ENCODE measurements around the gene SNX15. TPM values are rescaled to one million over a fixed set of nuclear protein-coding genes. Genes with fewer than 3 reads are reported as not detected.

The SNX15 gene
- total RNA-seq, 1 donor from 2014 or later, result 25.1 TPM

GRCh38 chr11:65087216-65087615, 60.0 kb downstream of the SNX15 start:
- no peak overlapping the region for H3K27ac ChIP-seq
- peaks cover 28 to 43% of the 10 kb centered on the region in 2 donors for H3K36me3 ChIP-seq
- no peaks in the 10 kb centered on the region for H3K9me3 ChIP-seq
- no peaks in the 10 kb centered on the region for H3K27me3 ChIP-seq
- peaks cover 10% of the 10 kb centered on the region in 2 donors for H3K4me1 ChIP-seq
- no peak for TF ChIP-seq CTCF (IDR thresholded peaks at IDR 0.05)
- no peak overlapping the region for H3K4me3 ChIP-seq
- intact Hi-C loops (cut with DNase I), result loop anchor here (10.0 kb wide), 1 partner anchor 282 kb away; the partner anchor contains the start of gene MAP4K2
- no peak for DNase-seq (ENCODE audit: low spot score in 2 of 2)

GRCh38 chr11:65087827-65088226, 60.6 kb downstream of the SNX15 start:
- no peak overlapping the region for H3K27ac ChIP-seq
- intact Hi-C loops (cut with DNase I), result loop anchor here (10.0 kb wide), 1 partner anchor 283 kb away; the partner anchor contains the start of gene MAP4K2
- no peak for DNase-seq (ENCODE audit: low spot score in 2 of 2)
- peaks cover 10% of the 10 kb centered on the region in 2 donors for H3K4me1 ChIP-seq
- no peak for TF ChIP-seq CTCF (IDR thresholded peaks at IDR 0.05)
- H3K4me3 ChIP-seq, result no peak overlapping the region
- no peaks in the 10 kb centered on the region for H3K27me3 ChIP-seq
- no peaks in the 10 kb centered on the region for H3K9me3 ChIP-seq
- H3K36me3 ChIP-seq, result peaks cover 28 to 43% of the 10 kb centered on the region in 2 donors

GRCh38 chr11:65089621-65090020, 62.4 kb downstream of the SNX15 start:
- no peak for TF ChIP-seq CTCF (IDR thresholded peaks at IDR 0.05)
- intact Hi-C loops (cut with DNase I), result loop anchor here (10.0 kb wide), 1 partner anchor 285 kb away; the partner anchor contains the start of gene MAP4K2
- H3K27ac ChIP-seq, result no peak overlapping the region
- no peak for DNase-seq (ENCODE audit: low spot score in 2 of 2)
- peaks cover 28 to 43% of the 10 kb centered on the region in 2 donors for H3K36me3 ChIP-seq
- no peaks in the 10 kb centered on the region for H3K27me3 ChIP-seq
- peaks cover 8 to 9% of the 10 kb centered on the region in 2 donors for H3K4me1 ChIP-seq
- no peak overlapping the region for H3K4me3 ChIP-seq
- H3K9me3 ChIP-seq, result no peaks in the 10 kb centered on the region

Other genes starting within 250 kb of the SNX15 start
- 332 TPM for gene SF1, start 248.9 kb upstream of the SNX15 start, total RNA-seq
- gene MAP4K2, start 224.2 kb upstream of the SNX15 start, total RNA-seq, result 34.0 TPM
- 36.6 TPM for gene MEN1, start 216.9 kb upstream of the SNX15 start, total RNA-seq
- not detected for gene CDC42BPG, start 182.8 kb upstream of the SNX15 start, total RNA-seq
- gene EHD1, start 148.8 kb upstream of the SNX15 start, total RNA-seq, result 216 TPM
- gene ATG2A, start 110.2 kb upstream of the SNX15 start, total RNA-seq, result 39.5 TPM
- gene PPP2R5B, start 102.8 kb upstream of the SNX15 start, total RNA-seq, result 115 TPM
- not detected for gene GPHA2, start 91.5 kb upstream of the SNX15 start, total RNA-seq
- gene MAJIN, start 55.3 kb upstream of the SNX15 start, total RNA-seq, result not detected
- gene BATF2, start 30.5 kb upstream of the SNX15 start, total RNA-seq, result 0.21 TPM
- gene ARL2, start 13.3 kb upstream of the SNX15 start, total RNA-seq, result 187 TPM
- 19.6 TPM for gene SAC3D1, start 13.8 kb downstream of the SNX15 start, total RNA-seq
- gene NAALADL1, start 31.1 kb downstream of the SNX15 start, total RNA-seq, result 56.8 TPM
- gene CDCA5, start 56.6 kb downstream of the SNX15 start, total RNA-seq, result not detected
- gene ZFPL1, start 56.8 kb downstream of the SNX15 start, total RNA-seq, result 93.6 TPM
- 226 TPM for gene VPS51, start 68.8 kb downstream of the SNX15 start, total RNA-seq
- gene TM7SF2, start 84.4 kb downstream of the SNX15 start, total RNA-seq, result 10.6 TPM
- 35.3 TPM for gene ZNHIT2, start 90.3 kb downstream of the SNX15 start, total RNA-seq
- gene FAU, start 94.7 kb downstream of the SNX15 start, total RNA-seq, result 1,253 TPM
- 43.2 TPM for gene MRPL49, start 94.9 kb downstream of the SNX15 start, total RNA-seq
- gene SYVN1, start 107.1 kb downstream of the SNX15 start, total RNA-seq, result 229 TPM
- not detected for gene SPDYC, start 142.8 kb downstream of the SNX15 start, total RNA-seq
- gene CAPN1, start 154.5 kb downstream of the SNX15 start, total RNA-seq, result 239 TPM
- 27.4 TPM for gene POLA2, start 234.5 kb downstream of the SNX15 start, total RNA-seq

Data from ascending aorta (tissue), 2 donors.